Central memory CD4-positive, alpha-beta T cell (primary cell): ENCODE measurements around the gene ST6GALNAC2.

Experiments
- DNase-seq: peaks from one replicate; pipeline ENCODE4 v3.0.0; 2022

Gene ST6GALNAC2

DNA sequence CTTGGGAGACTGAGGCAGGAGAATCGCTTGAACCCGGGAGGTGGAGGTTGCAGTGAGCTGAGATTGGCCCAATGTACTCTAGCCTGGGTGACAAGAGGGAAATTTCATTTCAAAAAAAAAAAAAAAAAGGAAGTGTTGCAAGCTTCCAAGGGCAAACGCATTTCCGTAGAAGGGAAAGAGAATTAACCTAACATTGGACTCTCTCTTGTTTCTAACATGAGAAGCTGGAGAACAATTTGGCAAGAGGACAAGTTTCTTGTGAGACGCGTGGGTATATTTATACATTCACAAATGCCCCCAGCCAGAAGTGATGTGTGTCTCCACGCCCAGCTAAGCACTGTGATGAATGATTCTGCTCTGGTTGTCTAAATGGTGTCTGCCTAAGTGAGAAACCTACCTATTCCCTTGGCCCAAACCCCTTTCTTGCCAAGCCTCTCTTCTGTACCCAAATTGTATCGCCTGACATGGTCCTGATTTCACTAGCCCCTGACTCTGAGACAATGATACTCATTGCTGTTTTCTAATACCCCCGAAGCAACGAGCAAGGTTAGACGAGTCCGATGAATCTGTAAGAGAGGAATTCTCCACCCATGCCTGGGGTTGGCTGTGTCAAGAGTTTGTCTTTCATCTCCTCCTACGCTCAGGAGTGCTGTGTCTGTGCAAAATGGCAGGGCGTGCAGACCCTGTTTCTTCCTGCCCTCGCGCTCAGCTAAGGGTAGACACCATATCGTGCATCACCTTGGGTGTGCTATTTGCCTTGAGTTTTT lies 14.2 kb upstream of the ST6GALNAC2 start:
- DNase-seq = no peak

DNA sequence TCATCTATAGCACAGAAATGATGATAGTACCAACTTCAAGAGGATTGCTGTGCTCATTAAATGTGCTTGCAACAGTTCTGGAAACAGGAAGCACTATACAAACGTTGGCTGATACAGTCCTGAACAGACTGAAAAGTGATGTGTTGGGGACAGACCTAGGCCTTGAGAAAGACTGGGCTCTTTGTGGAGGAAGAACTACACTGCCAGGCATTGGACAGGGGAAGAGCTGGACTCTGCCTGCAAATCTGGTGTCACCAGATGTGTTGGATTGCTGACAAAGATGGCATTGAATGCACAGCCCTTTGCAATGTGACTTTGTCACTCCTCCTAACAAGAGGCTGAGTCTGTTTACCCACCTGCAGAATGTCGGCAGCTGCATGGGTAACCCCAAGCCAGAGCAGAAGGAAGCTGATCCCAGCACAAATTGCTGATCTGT lies 12.4 kb upstream of the ST6GALNAC2 start:
- no peak for DNase-seq

DNA sequence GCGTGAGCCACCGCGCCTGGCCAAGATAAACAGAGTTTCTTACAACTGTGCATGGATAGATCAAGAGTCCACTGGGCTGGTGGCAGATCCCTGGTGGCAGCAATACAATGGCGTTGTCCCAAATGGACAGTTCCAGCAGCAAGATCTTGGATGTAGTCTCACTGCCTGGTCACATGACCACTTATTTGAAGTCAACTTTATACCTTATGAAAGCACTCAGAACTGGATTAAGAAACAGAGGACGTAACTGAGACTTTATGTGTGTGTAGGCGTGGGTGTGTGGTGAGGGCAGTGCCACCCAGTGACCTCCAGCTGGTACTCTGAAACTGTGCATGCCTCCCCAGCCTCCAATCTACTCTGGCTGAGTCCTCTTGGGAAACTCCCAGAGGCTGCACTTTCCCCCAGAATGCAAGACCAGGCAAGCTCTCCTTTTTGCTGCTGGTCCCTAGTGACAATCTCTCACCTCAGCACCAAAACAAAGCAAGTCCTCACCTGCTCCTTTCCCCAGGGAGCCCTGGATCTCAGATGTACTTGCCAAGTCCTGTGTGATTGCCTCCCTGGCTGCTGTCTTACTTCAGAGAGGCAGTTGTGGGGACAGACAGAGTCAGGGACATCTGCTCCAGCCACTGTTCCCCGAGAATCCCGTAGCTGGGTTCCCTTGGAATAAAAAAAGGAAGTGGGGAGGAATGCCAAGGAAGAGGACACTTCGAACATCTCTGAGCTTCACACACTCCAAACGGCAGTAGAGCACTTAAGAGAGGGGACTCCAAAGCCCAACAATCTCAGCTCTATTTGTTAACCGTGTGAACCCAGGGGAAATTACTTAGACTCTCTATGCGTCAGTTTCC lies 11.7 kb upstream of the ST6GALNAC2 start:
- no peak for DNase-seq

DNA sequence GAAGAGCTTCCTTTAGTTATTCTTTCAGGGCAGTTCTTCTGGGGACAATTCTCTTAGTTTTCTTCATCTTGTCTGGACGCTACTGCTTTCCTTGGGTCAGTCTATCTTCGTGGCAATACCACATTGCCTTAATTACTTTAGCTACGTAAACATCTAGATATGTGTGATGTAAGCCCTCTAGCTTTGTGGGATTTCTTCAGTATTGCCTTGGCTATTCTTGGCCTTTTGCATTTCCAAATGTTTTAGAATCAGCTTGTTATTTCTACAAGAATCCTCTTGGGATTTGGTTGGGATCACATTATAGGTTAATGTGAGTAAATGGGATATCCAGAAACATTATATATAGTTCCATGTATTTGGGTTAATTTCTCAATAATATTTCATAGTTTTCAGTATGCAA lies 9.0 kb upstream of the ST6GALNAC2 start:
- no peak for DNase-seq

DNA sequence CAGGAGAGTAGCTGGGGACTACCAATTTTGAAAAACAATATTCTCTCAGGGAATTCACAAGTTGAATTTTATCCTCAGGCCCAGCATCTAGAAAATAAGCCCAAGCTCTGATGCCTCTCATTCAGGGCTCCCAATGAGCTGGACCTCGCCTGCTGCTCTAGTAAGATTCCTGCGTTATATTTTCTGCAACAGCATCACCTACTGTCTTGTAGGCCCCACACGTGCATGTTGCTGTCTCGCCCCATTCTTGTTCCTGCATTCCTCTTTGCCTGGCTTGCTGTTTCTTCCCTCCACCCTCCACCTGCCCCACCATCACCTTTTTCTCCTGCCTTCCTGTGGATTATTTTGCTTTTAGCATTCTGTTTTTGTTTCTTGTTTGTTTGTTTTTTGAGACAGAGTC lies 8.3 kb upstream of the ST6GALNAC2 start:
- no peak for DNase-seq

DNA sequence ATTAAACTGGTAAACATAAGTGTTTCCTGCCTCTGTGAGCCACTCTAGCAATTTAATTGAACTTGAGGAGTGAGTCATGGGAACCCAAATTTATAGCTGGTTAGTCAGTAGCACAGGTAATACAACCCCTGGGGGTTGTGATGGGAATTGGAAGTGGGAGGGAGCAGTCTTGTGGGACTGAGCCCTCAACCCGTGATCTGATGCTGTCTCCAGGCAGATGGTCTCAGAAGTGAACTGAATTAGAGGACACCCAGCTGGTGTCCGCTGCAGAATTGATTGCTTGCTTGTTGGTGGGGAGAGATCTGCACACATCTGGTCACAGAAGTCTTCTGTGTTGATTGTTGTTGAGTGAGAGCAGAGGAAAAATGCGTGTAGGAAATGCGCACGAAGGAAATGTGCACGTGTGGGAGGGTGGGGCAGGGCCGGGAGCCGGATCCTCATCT lies 7.7 kb upstream of the ST6GALNAC2 start:
- DNase-seq = no peak

DNA sequence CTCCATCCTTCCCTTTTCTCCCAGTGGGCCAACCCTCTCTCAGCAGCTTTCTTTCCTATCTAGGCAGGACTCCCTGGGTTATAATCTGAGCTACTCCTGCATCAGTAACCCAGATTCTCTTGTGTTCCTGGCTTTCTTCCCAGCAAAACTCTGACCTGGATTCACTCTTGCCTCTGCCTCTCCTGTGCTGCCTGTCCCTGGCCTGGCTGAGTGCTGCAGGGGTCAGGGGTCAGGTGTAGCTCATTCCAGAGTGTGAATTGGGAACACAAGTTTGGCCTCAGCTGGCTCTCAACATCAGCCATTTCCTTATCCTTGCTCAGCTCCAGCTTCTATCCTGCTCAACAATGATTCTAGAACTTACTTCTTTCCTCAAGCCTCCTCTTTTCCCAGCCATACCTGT lies 2.5 kb upstream of the ST6GALNAC2 start:
- DNase-seq = no peak

DNA sequence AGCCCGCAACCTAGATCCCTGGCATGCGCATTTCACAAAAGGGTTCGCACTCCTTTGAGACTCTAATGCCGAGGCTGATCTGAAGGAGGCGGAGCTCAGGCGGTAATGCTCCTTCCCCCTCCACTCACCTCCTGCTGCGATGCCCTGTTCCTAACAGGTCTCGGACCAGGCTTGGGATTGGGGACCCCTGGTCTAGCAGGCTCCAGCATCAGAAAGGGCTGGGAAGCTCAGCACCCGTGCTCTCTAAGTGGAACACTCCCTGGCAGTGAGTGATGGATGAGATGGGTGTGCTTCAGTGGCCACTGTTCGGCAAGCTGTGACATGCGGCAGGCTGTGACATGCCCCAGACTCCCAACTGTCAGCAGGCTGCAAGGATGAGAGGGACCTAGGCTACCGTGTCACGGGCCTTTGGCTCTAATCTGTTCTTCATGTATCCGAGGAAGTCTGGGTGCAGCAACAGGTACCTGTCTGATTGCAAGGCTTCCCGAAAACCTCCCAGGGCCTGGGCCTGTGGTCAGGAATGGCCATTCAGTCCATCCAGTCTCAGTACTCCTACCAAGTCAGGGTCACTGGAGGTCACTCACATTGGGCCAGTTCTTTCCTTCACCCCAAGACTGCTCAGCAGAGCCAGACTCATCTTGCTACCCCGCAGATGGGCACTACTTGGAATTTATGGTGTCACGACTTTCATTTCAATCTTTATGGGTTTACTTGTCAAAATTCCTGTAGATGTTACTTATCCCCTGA lies 1.3 kb upstream of the ST6GALNAC2 start:
- DNase-seq = no peak

DNA sequence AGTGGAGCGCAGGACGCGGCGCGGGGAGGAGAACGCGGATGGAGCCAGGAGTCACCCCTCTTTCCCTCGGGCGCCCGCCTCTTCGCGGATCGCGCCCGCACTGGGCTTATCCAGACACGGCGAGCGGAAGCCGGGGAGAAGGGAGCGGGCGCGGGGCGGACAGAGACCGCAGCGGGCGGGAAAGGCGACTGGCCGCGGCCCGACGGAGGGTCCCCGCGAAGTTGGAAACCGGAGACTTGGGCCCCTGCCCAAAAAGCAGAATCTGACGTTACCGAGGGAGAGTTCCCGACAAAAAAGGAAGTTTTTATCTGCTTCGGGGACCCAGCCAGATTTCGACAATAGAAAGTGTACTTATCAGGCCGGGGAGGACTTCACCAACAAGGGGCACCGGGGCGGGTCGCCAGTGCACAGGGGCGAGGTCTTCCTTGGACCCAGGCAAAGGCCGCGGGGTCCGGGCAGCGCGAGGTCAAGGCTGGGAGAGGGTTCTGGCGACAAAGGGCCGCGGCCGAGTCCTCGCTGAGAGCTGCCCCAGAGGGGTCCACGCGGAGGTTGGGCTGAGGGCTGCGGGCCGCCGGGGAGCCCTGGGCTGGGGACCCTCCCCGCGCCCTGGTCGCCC lies 519 bp downstream of the ST6GALNAC2 start:
- DNase-seq = no peak

DNA sequence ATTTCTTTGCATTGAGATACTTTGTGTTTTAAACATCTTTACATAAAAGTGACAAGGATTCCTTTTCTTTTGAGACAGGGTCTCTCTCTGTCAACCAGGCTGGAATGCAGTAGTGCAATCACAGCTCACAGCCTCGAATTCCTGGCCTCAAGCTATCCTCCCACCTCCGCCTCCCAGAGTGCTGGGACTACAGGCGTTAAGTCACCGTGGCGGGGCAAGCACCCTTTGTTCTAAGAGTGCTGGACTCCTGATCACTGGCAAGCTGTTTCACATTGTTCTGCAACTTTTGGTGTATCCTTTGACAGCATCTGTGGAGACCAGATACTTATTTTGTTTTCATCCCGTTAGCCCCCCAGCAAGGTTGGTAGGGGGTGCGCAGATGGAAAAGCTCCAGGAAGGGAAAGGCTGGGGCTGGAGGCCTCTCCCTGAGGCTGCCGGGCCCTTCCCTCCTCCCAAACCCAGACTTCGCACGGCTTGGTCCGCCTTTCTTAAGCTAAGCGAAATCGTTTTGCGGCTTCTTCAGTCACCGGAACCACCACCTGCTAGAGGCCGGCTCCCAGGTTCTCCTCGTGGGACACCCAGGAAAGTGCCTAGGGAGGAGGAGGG lies 1.1 kb downstream of the ST6GALNAC2 start:
- no peak for DNase-seq

DNA sequence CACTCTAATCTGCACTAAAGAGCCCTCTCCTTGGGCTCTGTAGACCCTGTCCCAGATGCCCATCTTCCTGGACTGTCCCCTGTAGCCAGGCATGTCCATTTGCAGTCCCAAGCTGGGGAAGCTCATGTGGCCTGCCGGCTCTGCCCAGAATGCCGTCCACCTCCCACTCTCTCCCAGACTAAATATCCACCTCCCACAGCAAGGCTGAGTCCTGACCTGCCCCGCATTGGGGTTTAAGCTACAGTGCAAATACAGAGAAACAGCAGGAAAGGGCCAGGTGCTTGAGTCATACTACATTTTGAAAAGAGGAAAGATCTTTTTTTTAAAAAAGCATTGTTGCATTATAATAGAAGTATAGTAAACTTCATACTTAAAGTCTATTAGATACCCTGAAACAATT lies 3.0 kb downstream of the ST6GALNAC2 start:
- DNase-seq = no peak

DNA sequence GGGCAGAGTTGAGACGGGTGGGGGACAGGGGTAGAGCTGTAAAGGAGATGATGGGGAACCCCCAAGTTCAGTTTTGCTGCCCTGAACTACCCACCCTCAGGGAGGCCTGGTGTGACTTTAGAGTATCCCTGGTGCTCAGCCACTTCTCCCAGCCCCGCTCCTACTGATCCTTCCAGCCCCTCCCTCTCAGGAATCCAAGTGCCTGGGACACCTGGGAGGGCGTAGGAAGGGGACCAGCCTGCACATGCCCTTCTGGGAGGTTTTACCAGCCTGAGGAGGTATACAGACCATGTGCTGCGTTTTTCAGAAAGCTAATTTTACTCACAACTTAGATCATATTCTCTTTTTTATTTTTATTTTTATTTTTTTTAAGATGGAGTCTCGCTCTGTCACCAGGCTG lies 4.1 kb downstream of the ST6GALNAC2 start:
- DNase-seq = no peak

DNA sequence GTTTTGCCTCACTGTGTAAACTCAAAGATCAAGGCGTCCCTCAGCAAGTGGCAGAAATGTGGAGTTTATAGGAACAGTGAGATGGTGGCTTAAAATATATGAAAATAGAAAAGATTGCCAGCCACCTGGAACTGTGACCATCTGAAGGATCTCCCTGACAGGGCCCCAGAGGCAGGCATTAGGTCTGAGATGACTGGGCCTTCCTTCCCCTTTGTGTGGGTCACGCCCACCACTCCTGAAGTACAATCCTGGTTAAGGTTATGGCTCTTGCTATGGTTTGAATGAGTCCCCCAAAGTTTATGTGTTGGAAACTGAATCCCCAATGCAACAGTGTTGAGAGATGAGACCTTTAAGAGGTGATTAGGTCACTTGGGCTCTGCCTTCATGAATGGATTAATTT lies 6.4 kb downstream of the ST6GALNAC2 start:
- no peak for DNase-seq

DNA sequence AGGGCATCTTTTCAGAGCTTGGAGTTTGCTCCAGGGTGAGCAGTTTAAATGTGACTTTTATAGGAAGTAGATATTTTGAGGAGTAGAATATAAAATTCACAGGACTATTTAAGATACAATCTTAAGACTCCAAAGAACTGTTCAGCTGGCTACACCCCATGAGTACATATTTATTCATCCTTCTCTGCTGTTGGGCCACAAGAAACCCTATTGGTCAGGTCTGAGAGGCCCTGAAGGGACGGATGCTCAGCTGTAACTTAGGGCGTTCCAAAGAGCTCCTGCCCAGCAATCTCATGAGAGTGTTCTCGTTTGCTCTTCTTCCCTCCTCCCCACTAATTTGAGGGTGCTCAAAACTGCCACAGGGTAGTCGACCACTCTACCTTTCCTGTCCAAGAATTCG lies 7.3 kb downstream of the ST6GALNAC2 start:
- no peak for DNase-seq

DNA sequence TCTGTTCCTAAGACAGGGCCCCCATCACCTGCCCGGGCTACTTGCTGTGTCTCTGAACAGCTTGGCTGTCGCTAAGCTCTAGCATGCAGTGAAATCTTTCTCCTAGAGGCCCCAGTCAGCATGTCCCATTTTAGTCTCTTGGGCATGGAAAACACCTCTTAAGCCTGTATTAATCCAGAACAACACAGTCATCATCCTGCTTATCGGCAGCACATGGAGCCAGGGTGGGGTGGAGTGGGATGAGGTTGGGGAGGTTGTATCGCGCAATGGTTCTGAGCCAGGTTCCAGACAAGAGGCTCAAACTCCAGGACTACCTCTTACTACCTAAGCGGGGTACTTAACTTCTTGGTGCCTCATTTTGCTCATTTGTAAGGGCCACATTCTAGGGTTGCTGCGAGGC lies 7.8 kb downstream of the ST6GALNAC2 start:
- DNase-seq = no peak

DNA sequence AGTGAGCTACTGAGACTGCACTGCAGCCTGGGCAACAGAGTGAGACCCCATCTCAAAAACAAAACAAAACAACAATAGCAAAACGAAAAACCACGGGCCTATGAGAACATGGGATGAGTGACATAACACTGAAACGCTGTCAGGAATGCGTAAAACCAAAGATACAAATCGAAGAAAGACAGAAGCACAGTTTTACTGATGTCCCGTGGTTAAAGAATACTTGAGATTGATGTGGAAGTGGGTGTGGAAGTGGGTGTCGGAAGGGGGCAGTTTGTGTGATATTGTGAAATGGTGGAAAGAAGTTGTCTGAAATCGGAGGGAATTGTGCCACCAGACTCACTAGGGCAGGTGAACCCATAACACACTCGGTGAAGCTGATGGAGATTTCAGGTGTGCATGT lies 9.5 kb downstream of the ST6GALNAC2 start:
- DNase-seq = no peak

DNA sequence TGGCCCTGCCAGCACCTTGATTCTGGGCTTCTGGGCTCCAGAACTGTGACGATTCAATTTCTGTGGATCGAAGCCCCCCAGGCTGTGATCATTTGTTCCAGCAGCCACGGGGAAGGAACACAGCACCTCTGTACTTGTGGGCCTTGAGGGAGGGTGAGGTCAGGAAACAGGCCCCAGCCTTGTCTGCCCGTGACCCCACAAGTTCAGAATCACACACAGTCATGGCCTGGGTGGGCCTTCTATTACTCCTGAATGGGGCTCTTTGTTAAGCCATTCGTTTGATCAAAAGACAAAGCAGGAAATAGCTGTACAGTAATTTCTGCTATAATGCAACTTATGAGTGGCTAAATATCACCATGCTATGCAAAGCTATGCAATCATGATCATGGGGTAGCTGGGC lies 10.1 kb downstream of the ST6GALNAC2 start:
- no peak for DNase-seq

DNA sequence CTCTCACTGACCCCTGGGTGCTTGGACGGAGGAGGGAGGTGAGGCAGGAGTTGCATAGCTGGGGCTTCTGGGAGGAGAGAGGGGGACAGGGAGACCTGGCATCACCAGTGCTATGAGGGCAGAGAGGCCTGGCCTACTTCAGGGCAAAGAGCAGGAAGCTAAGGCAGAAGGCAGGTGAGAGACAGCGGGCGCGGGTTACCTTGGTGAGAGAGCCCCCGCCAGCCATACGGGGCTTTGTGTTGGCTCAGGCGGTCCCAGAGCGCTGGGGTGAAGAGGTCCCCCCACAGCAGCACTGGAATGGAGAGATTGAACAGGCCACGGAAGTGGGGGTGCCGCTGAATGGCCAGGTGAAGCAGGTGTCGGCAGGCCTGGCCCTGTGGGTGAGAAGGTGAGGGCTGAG lies 11.5 kb downstream of the ST6GALNAC2 start:
- DNase-seq = no peak

DNA sequence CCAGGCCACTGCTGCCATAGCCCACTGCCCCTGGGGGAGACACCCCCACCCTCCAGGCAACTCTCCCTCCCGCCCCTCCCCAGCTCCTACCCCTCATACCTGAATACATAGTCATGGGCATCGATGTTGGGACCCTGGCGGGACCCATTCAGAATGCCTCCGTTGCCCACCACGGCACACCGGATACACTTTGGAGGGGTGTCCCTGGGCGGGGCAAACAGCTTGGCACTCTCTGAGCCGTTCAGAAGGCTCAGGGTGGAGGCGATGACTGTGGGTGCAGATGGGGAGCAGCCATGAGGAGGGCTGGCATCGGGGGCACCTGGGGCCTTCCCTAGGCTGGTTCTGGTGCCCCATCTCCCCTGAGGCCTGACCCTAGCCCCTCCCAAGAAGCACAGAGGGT lies 12.6 kb downstream of the ST6GALNAC2 start:
- no peak for DNase-seq

DNA sequence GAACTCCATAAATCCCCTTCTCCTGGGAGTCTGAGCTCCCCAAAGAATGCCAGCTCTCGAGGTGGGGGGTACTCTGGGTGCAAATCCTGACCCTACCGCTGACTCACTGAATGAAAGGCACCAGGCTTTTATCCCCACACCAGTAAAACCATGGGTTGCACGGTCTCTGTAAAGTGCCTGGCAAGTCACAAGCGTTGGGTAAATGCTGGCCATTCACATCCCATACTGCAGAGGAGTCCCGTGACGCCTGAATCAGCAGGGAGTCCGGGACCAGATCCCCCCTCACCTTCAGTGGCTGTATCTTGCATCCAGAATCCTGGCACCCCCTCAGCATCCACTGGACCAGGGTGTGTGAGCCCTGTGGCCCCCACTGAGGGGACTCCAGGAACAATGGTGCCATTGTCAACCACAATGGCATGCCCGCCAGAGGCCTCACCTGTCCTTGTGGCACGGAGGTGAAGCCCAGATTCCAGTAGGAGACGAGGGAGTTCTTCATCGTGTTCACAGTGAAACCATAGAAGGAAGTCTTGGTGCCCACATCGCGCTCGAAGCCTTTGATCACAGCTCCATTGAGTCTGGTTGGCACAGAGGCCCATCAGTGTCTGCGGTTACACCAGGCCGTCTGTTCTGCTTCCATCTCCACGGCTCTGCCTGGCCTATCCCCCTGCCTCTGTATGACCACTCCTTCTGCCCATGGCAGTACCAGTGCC lies 13.3 kb downstream of the ST6GALNAC2 start:
- no peak for DNase-seq

DNA sequence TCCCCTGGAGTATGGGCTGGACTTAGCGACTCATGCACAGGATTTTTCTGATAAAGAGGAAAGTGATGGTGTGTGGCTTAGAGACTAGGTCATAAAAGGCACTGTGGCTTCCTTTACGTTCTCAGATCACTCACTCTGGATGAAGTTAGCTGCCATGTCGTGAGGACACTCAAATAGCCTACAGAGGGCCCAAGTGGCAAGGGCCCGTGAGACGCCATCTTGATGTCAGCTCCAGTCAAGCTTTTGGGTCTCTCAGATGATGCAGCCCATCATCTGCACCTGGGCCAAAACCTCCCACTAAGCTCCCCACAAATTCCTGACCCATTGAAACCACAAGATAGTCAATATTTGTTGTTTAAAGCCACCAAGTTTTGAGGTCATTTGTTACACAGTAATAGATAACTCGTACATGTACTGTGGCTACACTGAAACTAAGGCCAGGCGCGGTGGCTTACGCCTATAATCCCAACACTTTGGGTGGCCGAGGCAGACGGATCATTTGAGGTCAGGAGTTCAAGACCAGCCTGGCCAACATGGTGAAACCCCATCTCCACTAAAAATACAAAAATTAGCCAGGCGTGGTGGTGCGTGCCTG lies 14.7 kb downstream of the ST6GALNAC2 start:
- no peak for DNase-seq
